ENCODE results near the gene ARHGAP42. TPM values are rescaled to one million over a fixed set of nuclear protein-coding genes. Genes with fewer than 3 reads are reported as not detected.

The ARHGAP42 gene
- total RNA-seq, 2 experiments from 2014 or later: not detected

DNA sequence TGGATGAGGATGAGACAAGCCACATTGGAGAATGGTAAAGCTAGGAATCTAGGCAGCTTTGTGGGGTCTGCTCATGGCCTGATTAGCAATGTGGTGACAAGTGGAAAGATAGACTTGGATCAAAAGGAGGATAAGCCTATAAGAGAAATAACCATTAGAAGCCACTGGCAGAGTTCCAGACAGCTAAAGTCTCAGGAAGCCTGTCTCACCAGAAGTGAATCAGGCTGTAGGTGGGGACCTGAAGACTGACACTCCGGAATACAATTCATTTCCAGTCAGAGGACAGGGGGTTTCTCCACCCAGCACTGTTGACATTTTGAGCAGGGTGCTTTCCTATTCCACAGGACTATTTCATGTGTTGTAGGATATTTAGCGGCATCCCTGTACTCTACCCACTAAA lies 129.7 kb downstream of the ARHGAP42 start:
- Mint-ChIP-seq H3K36me3 (ENCODE audit: low read depth) (no peaks in the 10 kb centered on the region), H3K27ac (no peak overlapping the region), H3K4me3 (no peak overlapping the region)

DNA sequence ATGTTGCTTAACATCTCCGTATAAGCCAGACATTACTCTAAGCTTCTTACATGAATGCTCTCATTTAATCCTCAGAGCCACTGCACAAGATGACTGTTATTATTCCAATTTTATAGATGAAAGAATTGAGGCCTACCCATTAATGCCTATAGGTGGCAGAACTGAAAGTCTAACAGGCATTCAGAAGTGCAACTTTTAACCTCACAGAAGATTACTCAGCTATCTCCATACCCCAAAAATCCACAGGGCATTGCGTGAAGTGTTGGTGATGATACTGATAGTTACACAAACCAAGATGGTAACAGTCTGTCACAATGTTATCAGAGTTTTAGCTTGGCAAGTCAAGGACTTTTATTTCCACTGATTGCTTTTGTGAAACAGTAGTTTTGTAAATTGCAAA lies 130.5 kb downstream of the ARHGAP42 start:
- no peak for DNase-seq
- Mint-ChIP-seq H3K27me3 (no peaks in the 10 kb centered on the region), H3K27ac (no peak overlapping the region), H3K4me1 (no peaks in the 10 kb centered on the region), H3K36me3 (ENCODE audit: low read depth) (no peaks in the 10 kb centered on the region), H3K4me3 (no peak overlapping the region), H3K9me3 (peaks cover 5% of the 10 kb centered on the region)
- POLR2A ChIA-PET: no interaction called here
- CTCF ChIA-PET: no interaction called here

More for the DNA sequence above, 129.7 kb downstream of the ARHGAP42 start:
- DNase-seq: no peak
- peaks cover 8% of the 10 kb centered on the region for H3K9me3 Mint-ChIP-seq
- no peaks in the 10 kb centered on the region for H3K27me3 Mint-ChIP-seq
- ChIA-PET POLR2A (no interaction called here), CTCF (no interaction called here)
- no peaks in the 10 kb centered on the region for H3K4me1 Mint-ChIP-seq

DNA sequence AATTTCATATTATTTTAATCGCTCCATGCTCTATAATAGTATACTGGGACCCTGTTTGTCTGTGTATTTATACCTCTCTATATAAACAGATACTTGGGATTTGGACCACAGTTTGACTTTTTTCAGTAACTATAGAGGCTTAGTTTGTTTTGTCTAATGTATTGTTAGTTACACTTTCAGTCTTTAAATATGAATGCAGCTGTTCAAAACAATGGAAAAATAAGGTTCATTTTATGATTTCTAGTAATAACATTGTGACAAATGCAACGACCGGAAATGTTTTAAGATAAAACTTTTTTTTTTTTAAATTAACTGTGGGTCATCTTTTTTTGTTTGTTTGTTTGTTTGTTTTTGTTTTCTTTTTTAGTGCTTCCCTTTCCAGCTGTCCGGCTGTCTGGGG lies 133.5 kb downstream of the ARHGAP42 start:
- Mint-ChIP-seq H3K4me3 (no peak overlapping the region), H3K27me3 (no peaks in the 10 kb centered on the region), H3K36me3 (ENCODE audit: low read depth) (no peaks in the 10 kb centered on the region), H3K4me1 (no peaks in the 10 kb centered on the region), H3K9me3 (peaks cover 1% of the 10 kb centered on the region), H3K27ac (no peak overlapping the region)
- no peak for DNase-seq
- POLR2A ChIA-PET: no interaction called here
- CTCF ChIA-PET: interaction anchor here (0.6 kb wide), 1 partner anchor 960 kb away, joined by 3 read pairs; no protein-coding TSS in a partner anchor

DNA sequence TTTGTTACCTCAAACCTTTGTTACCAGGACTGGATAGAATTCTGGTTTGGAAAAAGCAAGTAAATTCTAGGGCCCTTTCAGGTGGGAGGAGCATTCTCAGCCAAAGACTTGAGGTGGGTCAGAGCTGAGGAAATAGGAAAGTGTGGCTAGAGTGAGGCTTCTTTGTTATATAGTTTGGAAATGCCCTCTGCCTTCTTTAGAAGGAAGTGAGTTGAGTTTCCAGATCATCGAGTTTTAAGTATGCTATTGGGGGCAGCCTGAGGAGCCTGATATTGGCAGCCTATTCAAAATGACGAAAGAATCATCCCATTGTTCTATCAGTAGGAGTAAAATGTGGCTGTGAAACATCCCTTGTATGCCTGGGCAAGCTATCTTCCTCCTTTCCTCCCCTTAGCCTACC lies 134.1 kb downstream of the ARHGAP42 start:
- CTCF ChIA-PET: no interaction called here
- peaks cover 1% of the 10 kb centered on the region for H3K9me3 Mint-ChIP-seq

DNA sequence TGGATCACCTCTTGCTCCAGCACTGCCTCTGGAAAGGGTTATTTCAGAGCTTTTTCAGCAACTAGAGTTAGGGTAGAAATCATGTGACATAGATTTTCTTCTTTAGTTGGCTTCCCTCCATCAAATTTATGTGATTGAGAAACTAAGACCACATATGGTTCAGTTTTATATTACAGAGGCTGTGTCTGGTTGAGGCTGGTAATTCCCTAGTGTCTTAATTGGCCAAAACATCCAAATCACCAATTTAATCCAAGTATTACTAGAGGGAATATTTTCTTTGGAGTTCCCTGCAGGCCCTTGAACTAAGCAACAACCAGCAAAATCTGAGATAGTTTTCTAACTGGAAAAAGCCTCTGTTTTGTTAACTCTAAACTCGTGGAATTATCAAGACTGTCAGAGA lies 136.3 kb downstream of the ARHGAP42 start:
- H3K27ac Mint-ChIP-seq: no peak overlapping the region
- no peaks in the 10 kb centered on the region for H3K4me1 Mint-ChIP-seq
- H3K36me3 Mint-ChIP-seq (ENCODE audit: low read depth): no peaks in the 10 kb centered on the region
- H3K27me3 Mint-ChIP-seq: no peaks in the 10 kb centered on the region
- ChIA-PET POLR2A (no interaction called here), CTCF (no interaction called here)
- H3K4me3 Mint-ChIP-seq: no peak overlapping the region
- no peak for DNase-seq
- peaks cover 1% of the 10 kb centered on the region for H3K9me3 Mint-ChIP-seq

More for the DNA sequence above, 134.1 kb downstream of the ARHGAP42 start:
- Mint-ChIP-seq H3K36me3 (ENCODE audit: low read depth) (no peaks in the 10 kb centered on the region), H3K4me3 (no peak overlapping the region), H3K27ac (no peak overlapping the region), H3K4me1 (no peaks in the 10 kb centered on the region), H3K27me3 (no peaks in the 10 kb centered on the region)
- POLR2A ChIA-PET: no interaction called here
- DNase-seq: no peak

DNA sequence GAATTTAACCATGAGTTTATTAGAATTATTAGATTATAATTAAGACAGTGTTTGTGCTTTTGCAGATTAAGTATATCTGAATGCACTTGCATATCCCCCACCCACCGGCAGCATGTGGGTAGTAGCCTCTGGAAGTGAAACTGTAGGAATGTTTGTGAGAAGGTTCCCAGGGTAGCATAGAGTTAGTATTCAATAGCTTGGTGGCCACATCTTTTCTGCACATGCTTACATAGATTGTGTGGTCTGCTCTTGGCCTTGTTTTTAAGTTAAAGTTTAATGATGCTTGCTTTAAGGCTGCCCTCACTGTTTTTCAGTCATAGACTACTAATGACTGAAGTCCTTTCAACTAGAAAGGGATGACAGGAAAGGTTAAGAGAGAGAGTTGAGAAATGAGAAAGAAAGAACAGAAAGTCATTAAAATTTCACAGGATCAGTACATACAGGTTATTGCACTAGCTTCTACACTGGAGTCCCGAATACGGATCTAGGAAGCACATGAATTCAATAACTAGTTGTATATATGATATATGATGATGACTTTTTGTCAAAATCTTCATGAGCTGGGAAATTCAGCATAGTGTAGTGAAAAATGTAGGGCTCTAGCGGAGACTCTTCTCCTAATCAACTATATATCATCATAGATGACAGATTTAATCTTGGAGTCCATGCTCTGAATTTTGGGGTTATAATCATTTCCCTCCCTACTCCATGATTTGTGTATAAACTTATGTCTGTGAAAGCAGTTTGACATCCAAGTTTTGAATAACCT lies 137.1 kb downstream of the ARHGAP42 start:
- Mint-ChIP-seq H3K27ac (no peak overlapping the region), H3K4me1 (no peaks in the 10 kb centered on the region), H3K36me3 (ENCODE audit: low read depth) (no peaks in the 10 kb centered on the region), H3K27me3 (no peaks in the 10 kb centered on the region), H3K9me3 (peaks cover 1% of the 10 kb centered on the region), H3K4me3 (no peak overlapping the region)
- POLR2A ChIA-PET: no interaction called here
- DNase-seq: no peak
- CTCF ChIA-PET: no interaction called here

DNA sequence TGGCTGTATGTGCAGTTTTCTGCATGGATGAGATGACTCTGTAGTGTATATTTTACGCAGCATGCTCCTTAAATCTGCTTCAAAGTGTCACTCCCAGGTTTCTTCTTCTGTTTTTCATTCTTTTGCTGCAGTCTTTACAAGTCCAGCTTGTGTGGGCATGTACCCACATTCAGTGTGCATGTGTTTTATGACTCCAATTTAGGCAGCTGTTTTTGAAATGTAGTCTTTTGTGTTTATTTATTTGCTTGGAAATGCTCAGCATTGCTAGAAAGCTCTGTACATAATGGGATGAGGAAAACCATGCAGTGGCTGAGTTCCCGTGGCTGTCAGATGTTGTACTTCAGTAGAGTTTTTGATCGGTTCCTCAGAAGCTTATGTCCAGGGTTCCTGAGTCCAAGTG lies 138.5 kb downstream of the ARHGAP42 start:
- no peak overlapping the region for H3K27ac Mint-ChIP-seq

DNA sequence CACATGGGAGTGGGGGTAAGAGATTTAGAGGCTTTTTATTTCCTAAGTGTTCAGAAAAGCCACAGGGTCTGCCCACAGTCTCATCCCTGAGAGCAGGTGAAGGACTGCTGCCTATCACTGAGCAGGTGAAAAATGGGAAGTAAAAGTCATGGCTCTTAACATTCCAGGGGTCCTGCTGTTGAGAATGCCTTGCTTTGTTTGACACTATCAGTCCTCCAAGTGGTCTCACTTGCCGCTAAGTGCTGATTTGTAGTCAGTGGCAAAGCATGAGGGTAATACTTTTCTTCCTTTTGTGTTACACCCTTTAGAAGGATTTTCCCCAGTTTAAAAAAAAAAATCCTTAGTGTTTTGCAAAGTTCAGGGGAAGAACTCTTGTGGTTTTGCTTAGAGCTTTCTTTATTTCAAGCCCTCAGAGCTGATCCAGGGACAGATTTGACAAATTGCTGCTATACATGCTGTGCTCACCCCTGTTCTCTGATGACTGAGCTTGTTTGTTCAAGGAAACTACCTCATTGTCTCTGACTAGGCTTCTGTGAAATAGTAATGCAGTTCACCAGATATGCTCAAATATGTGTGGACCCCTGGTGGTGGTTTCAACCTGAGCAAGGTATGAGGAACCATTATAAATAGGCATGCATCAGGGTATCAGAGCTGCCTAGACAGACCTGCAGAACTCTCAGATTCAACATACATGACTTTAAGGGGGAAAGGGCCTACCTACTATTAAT lies 141.0 kb downstream of the ARHGAP42 start:
- Mint-ChIP-seq H3K4me1 (no peaks in the 10 kb centered on the region), H3K9me3 (peaks cover 3% of the 10 kb centered on the region), H3K4me3 (no peak overlapping the region), H3K27me3 (no peaks in the 10 kb centered on the region), H3K27ac (no peak overlapping the region), H3K36me3 (ENCODE audit: low read depth) (no peaks in the 10 kb centered on the region)
- POLR2A ChIA-PET: no interaction called here
- DNase-seq: no peak
- CTCF ChIA-PET: interaction anchor here (0.5 kb wide), 1 partner anchor 31 kb away, joined by 5 read pairs; no protein-coding TSS in a partner anchor

More for the DNA sequence above, 138.5 kb downstream of the ARHGAP42 start:
- no peak for DNase-seq
- ChIA-PET POLR2A (no interaction called here), CTCF (no interaction called here)
- H3K36me3 Mint-ChIP-seq (ENCODE audit: low read depth): no peaks in the 10 kb centered on the region
- no peaks in the 10 kb centered on the region for H3K27me3 Mint-ChIP-seq
- H3K4me3 Mint-ChIP-seq: no peak overlapping the region
- H3K9me3 Mint-ChIP-seq: peaks cover 4% of the 10 kb centered on the region
- H3K4me1 Mint-ChIP-seq: no peaks in the 10 kb centered on the region

DNA sequence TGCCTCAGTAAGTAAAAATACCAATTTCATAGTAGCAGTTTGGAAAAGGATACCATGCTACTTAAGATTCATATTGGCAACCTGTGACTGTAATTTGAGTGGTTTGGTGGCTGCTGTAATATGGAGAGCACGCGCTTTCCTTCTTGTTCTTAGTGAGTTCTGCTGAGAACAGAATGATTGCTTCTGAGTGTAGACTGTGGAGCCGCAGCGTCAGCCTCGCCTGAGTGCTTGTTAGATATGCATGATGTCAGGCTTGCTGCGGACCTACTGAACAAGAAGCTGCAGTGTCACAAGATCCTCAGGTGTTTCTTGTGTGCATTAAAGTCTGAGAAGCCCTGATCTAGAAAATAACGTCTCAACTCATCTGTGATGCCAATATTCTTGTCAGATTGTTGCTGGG lies 143.2 kb downstream of the ARHGAP42 start:
- H3K4me3 Mint-ChIP-seq: no peak overlapping the region
- CTCF ChIA-PET: no interaction called here
- no peak for DNase-seq
- POLR2A ChIA-PET: no interaction called here
- peaks cover 3% of the 10 kb centered on the region for H3K9me3 Mint-ChIP-seq
- H3K27ac Mint-ChIP-seq: no peak overlapping the region
- no peaks in the 10 kb centered on the region for H3K4me1 Mint-ChIP-seq
- no peaks in the 10 kb centered on the region for H3K36me3 Mint-ChIP-seq (ENCODE audit: low read depth)
- H3K27me3 Mint-ChIP-seq: no peaks in the 10 kb centered on the region

DNA sequence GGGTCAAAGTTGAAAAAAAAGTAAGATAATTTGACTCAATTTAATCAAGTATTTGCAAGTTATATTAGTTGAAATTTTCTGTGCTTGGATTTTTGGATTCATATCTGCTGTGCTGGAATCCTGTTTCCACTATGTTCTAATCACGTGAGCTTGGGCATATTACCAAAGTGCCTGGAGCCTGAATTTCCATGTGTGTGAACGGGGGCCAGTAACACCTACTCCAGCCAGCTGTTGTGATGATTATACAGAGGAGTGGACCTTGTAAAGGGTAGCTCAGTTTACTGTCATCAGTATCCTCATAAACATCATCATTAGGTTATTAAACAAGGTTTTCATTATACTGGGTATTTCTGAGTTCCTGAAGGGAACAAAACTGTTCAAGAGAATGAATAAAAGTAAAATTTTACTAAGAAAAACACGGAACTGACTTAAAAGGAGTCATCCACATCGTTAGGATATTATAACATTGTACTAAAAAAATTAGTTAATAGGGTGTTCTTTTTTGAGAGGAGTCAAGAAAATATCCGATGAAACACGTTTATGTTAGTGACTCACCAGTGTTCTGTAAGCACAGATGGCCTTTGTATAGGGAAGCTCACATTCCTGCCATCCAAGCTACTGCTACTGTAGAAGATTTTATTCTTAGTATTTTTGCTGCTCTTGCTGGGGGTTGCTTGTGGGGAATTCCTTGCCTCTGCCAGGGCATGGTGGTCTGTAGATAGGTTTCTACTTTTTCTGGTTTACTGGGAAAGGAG lies 144.1 kb downstream of the ARHGAP42 start:
- H3K4me1 Mint-ChIP-seq: no peaks in the 10 kb centered on the region
- no peak overlapping the region for H3K4me3 Mint-ChIP-seq
- CTCF ChIA-PET: no interaction called here
- POLR2A ChIA-PET: no interaction called here
- H3K9me3 Mint-ChIP-seq: peaks cover 3% of the 10 kb centered on the region
- no peaks in the 10 kb centered on the region for H3K27me3 Mint-ChIP-seq
- no peak overlapping the region for H3K27ac Mint-ChIP-seq
- DNase-seq: no peak
- no peaks in the 10 kb centered on the region for H3K36me3 Mint-ChIP-seq (ENCODE audit: low read depth)

DNA sequence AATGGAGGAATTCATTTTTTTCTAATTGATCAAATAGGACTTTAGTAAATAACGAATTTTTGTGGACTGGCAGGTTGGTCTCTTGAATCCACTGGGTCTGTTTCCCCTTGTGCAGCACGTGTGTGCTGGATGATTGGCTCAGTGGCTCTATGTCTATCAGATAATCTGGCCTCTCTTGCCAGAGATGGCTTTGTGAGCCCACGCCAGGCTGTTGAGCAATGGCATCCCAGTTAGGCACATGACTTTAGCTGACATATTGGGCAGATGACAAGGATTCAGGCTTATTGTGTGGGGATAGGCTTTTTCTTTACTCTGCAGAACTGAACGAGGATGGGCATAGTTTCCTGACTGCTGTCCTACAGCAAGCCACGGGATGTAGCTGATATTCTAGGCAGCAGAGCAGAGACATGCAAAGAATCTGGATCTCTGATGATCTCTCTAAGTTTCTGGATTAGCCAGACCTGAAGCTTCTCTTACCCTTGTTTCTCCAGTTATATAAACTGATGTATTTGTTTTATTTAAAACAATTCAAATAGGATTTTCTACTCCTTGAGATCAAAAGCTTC lies 144.9 kb downstream of the ARHGAP42 start:
- H3K27ac Mint-ChIP-seq: no peak overlapping the region
- no peak overlapping the region for H3K4me3 Mint-ChIP-seq
- DNase-seq: no peak
- no peaks in the 10 kb centered on the region for H3K36me3 Mint-ChIP-seq (ENCODE audit: low read depth)
- no peaks in the 10 kb centered on the region for H3K4me1 Mint-ChIP-seq
- H3K9me3 Mint-ChIP-seq: peaks cover 3% of the 10 kb centered on the region
- H3K27me3 Mint-ChIP-seq: no peaks in the 10 kb centered on the region
- POLR2A ChIA-PET: no interaction called here
- CTCF ChIA-PET: no interaction called here

DNA sequence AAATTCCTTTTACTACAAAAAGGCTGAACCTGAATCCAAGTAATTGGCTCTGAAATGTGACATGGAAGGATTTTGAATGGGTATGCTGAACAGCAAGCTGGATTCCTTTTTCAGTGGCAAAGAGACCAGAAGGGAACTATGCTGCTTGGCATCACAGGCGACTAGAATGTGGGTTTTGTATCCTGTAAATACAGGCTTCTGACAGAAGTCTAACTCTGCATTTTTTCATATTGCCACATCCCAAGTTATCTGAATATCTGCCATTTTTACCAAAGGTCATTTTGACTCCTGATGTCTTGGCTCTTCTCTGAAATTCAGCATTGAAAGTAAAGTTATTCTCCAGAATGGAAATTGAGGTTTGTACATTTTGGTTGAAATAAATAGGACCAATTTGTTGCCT lies 145.7 kb downstream of the ARHGAP42 start:
- Mint-ChIP-seq H3K36me3 (ENCODE audit: low read depth) (no peaks in the 10 kb centered on the region), H3K27ac (no peak overlapping the region), H3K27me3 (no peaks in the 10 kb centered on the region), H3K4me3 (no peak overlapping the region), H3K4me1 (no peaks in the 10 kb centered on the region), H3K9me3 (peaks cover 3% of the 10 kb centered on the region)
- POLR2A ChIA-PET: no interaction called here
- CTCF ChIA-PET: no interaction called here
- no peak for DNase-seq

DNA sequence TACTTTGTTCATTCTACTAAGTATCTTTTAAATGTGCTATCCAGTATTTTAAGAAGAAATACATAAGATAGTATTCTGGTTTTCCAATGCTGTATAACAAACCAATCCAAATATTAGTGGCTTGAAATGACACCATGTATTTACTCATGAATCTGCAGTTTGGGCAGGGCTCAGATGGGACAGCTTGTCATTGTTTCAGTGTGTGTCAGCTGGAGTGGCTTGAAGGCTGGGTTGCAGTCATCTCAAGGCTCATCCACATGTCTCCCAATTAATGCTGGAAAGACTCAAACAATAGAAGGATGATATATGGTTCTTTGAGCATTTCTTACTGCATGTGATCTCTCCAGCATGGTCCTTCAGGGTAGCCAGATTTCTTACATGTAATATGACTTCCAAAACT lies 146.2 kb downstream of the ARHGAP42 start:
- DNase-seq: no peak
- H3K27ac Mint-ChIP-seq: no peak overlapping the region
- peaks cover 3% of the 10 kb centered on the region for H3K9me3 Mint-ChIP-seq
- no peak overlapping the region for H3K4me3 Mint-ChIP-seq
- CTCF ChIA-PET: no interaction called here
- no peaks in the 10 kb centered on the region for H3K4me1 Mint-ChIP-seq
- no peaks in the 10 kb centered on the region for H3K36me3 Mint-ChIP-seq (ENCODE audit: low read depth)
- no peaks in the 10 kb centered on the region for H3K27me3 Mint-ChIP-seq
- POLR2A ChIA-PET: no interaction called here

All from activated CD4-positive, alpha-beta memory T cell treated with anti-CD3 and anti-CD28 coated beads, Interleukin-2, amount 10 ng/mL, durations not matched to agents 7 days and 5 days (primary cell).